H9 (cell line): ENCODE measurements around the gene SLC35A5. TPM values are rescaled to one million over a fixed set of nuclear protein-coding genes. Genes with fewer than 3 reads are reported as not detected.

ENCODE experiments used
- DNase-seq: peaks from one replicate; pipeline ENCODE4 v3.0.0-alpha.2; 2017
- H2AFZ ChIP-seq: one replicate; pipeline ENCODE4 v1.6.1; 2013; ENCODE audit warnings: mild to moderate bottlenecking, low read length, control low read depth, moderate library complexity
- H2AK5ac ChIP-seq: 2 replicates; pipeline ENCODE4 v1.6.1; 2013; ENCODE audit warnings: low read length, control low read depth, mixed read lengths; ENCODE audit not compliant: insufficient read length
- H2BK120ac ChIP-seq: one replicate; pipeline ENCODE4 v1.6.1; 2013; ENCODE audit warnings: low read depth, mild to moderate bottlenecking, low read length, control low read depth, inconsistent platforms; ENCODE audit not compliant: poor library complexity, severe bottlenecking
- H2BK12ac ChIP-seq: 2 replicates; pipeline ENCODE4 v1.6.1; 2013; ENCODE audit warnings: low read length, control low read depth, mixed read lengths, low read depth; ENCODE audit not compliant: insufficient read length
- H2BK15ac ChIP-seq: 2 replicates; pipeline ENCODE4 v1.6.1; 2013; ENCODE audit warnings: low read depth, low read length, control low read depth
- H2BK20ac ChIP-seq: one replicate; pipeline ENCODE4 v1.6.1; 2013; ENCODE audit warnings: low read depth, mild to moderate bottlenecking, low read length, control low read depth, inconsistent platforms; ENCODE audit not compliant: poor library complexity, severe bottlenecking
- H2BK5ac ChIP-seq: 2 replicates; pipeline ENCODE4 v1.6.1; 2013; ENCODE audit warnings: low read length, control low read depth, mixed read lengths; ENCODE audit not compliant: insufficient read length
- H3K14ac ChIP-seq: 2 replicates; pipeline ENCODE4 v1.6.1; 2013; ENCODE audit warnings: low read length, control low read depth; ENCODE audit not compliant: insufficient read depth
- H3K18ac ChIP-seq: 2 replicates; pipeline ENCODE4 v1.6.1; 2013; ENCODE audit warnings: low read depth, mild to moderate bottlenecking, mixed read lengths, low read length, control low read depth; ENCODE audit not compliant: insufficient read length
- H3K23ac ChIP-seq: 2 replicates; pipeline ENCODE4 v1.6.1; 2013; ENCODE audit warnings: low read length, control low read depth, mixed read lengths, low read depth; ENCODE audit not compliant: insufficient read length
- H3K23me2 ChIP-seq: 2 replicates; pipeline ENCODE4 v1.6.1; 2013; ENCODE audit warnings: low read depth, mild to moderate bottlenecking, mixed read lengths, low read length, control low read depth; ENCODE audit not compliant: insufficient read length, poor library complexity, severe bottlenecking
- H3K27ac ChIP-seq: 2 replicates; pipeline ENCODE4 v1.5.1; 2013; ENCODE audit warnings: low read length, control low read depth, mixed read lengths, low read depth; ENCODE audit not compliant: insufficient read length
- H3K27me3 ChIP-seq: 2 replicates; pipeline ENCODE4 v1.6.1; 2013; ENCODE audit warnings: low read length, control low read depth, inconsistent platforms; ENCODE audit not compliant: insufficient read depth
- H3K4ac ChIP-seq: 2 replicates; pipeline ENCODE4 v1.6.1; 2013; ENCODE audit warnings: low read depth, mild to moderate bottlenecking, control low read depth, inconsistent platforms, low read length, moderate library complexity
- H3K4me1 ChIP-seq: 2 replicates; pipeline ENCODE4 v1.6.1; 2013; ENCODE audit warnings: low read length, control low read depth, inconsistent platforms; ENCODE audit not compliant: insufficient read depth
- H3K4me2 ChIP-seq: 2 replicates; pipeline ENCODE4 v1.6.1; 2013; ENCODE audit warnings: low read length, control low read depth, mixed read lengths; ENCODE audit not compliant: insufficient read length, insufficient read depth
- H3K56ac ChIP-seq: 2 replicates; pipeline ENCODE4 v1.6.1; 2013; ENCODE audit warnings: low read depth, mild to moderate bottlenecking, mixed read lengths, low read length, control low read depth; ENCODE audit not compliant: insufficient read length
- H3K79me1 ChIP-seq: 2 replicates; pipeline ENCODE4 v1.6.1; 2013; ENCODE audit warnings: low read depth, mild to moderate bottlenecking, moderate library complexity, low read length, control low read depth, inconsistent platforms; ENCODE audit not compliant: insufficient read depth, poor library complexity, severe bottlenecking
- H3K79me2 ChIP-seq: 2 replicates; pipeline ENCODE4 v1.6.1; 2013; ENCODE audit warnings: low read length, control low read depth, inconsistent platforms; ENCODE audit not compliant: insufficient read depth
- H3K9ac ChIP-seq: 2 replicates; pipeline ENCODE4 v1.6.1; 2013; ENCODE audit warnings: low read length, control low read depth, mixed read lengths; ENCODE audit not compliant: insufficient read length; ENCODE audit errors: extremely low read depth
- H3K9me3 ChIP-seq: one replicate; pipeline ENCODE4 v1.6.1; 2013; ENCODE audit warnings: low read depth, low read length, inconsistent platforms; ENCODE audit not compliant: control insufficient read depth
- H3T11ph ChIP-seq: one replicate; pipeline ENCODE4 v1.6.1; 2013; ENCODE audit warnings: mild to moderate bottlenecking, low read length, control low read depth, inconsistent platforms
- H4K20me1 ChIP-seq: one replicate; pipeline ENCODE4 v1.6.1; 2013; ENCODE audit not compliant: control insufficient read depth, insufficient read length, insufficient read depth
- H4K5ac ChIP-seq: 2 replicates; pipeline ENCODE4 v1.6.1; 2013; ENCODE audit warnings: low read depth, mild to moderate bottlenecking, mixed read lengths, low read length, control low read depth; ENCODE audit not compliant: insufficient read length
- H4K8ac ChIP-seq: replicated peaks from 2 replicates; pipeline ENCODE4 v1.6.1; 2013; ENCODE audit warnings: low read length, control low read depth, mixed read lengths, low read depth; ENCODE audit not compliant: insufficient read length
- H4K91ac ChIP-seq: 2 replicates; pipeline ENCODE4 v1.6.1; 2013; ENCODE audit warnings: low read depth, mild to moderate bottlenecking, moderate library complexity, mixed read lengths, low read length, control low read depth; ENCODE audit not compliant: insufficient read length
- H3K27ac Mint-ChIP-seq, 3 experiments: 2 replicates in 2 of 3; 3 replicates in 1 of 3; pipeline ENCODE4 v1.8.0; 2020 to 2021; ENCODE audit warnings: mixed read lengths in 3 of 3, mild to moderate bottlenecking in 1 of 3, moderate library complexity in 1 of 3
- H3K27me3 Mint-ChIP-seq: 2 replicates; pipeline ENCODE4 v1.8.0; 2021; ENCODE audit warnings: low read depth, mild to moderate bottlenecking, moderate library complexity, mixed read lengths
- H3K36me3 Mint-ChIP-seq, 3 experiments: 2 replicates in 2 of 3; 3 replicates in 1 of 3; pipeline ENCODE4 v1.8.0; 2020 to 2021; ENCODE audit warnings: low read depth in 3 of 3, mixed read lengths in 3 of 3; ENCODE audit not compliant: insufficient read depth in 1 of 3
- H3K4me1 Mint-ChIP-seq, 2 experiments: 2 replicates each; pipeline ENCODE4 v1.8.0; 2020; ENCODE audit warnings: mixed read lengths in 2 of 2
- H3K4me3 Mint-ChIP-seq, 2 experiments: 2 replicates in 1 of 2; 3 replicates in 1 of 2; pipeline ENCODE4 v1.8.0; 2020 to 2021; ENCODE audit warnings: mild to moderate bottlenecking in 2 of 2, mixed read lengths in 2 of 2, moderate library complexity in 1 of 2
- H3K9me3 Mint-ChIP-seq, 2 experiments: 2 replicates in 1 of 2; 3 replicates in 1 of 2; pipeline ENCODE4 v1.8.0; 2020; ENCODE audit warnings: mild to moderate bottlenecking in 2 of 2, mixed read lengths in 2 of 2, moderate library complexity in 1 of 2
- CTCF ChIP-seq: fragments of 200-600 bp; sonication (generic); conservative IDR thresholded peaks from 3 replicates; pipeline ENCODE4 v1.8.0; 2021; ENCODE audit warnings: antibody characterized with exemption, mild to moderate bottlenecking
- WGBS: extraction: QIAGEN DNeasy Blood & Tissue Kit; methylation state at CpG from one replicate; pipeline ENCODE4 v1.1.7; 2013; ENCODE audit warnings: missing lambda C conversion rate, low lambda C conversion rate, mixed read lengths; ENCODE audit not compliant: insufficient read length; ENCODE audit errors: extremely low coverage; 5-methylcytosine and 5-hydroxymethylcytosine counted together
- total RNA-seq: library from RNA; stranded (reverse); gene quantifications from 2 replicates; pipeline ENCODE4 v1.2.1, GENCODE V29; 2021

Gene SLC35A5
- total RNA-seq, 1 experiment from 2014 or later: 40.0 TPM

- Histone ChIP-seq H3K4me2 (no peak overlapping the region), H3K9ac (no peak overlapping the region), H3K14ac (no peak overlapping the region), H3K9me3 (no peaks in the 10 kb centered on the region), H2AK5ac (no peak overlapping the region), H3K23me2 (no peaks in the 10 kb centered on the region), H3K18ac (no peak overlapping the region), H2BK5ac (no peak overlapping the region), H3K27me3 (no peaks in the 10 kb centered on the region), H4K91ac (no peak overlapping the region), H2BK120ac (no peak overlapping the region), H3K4ac (no peak overlapping the region), H2AFZ (no peak overlapping the region), H3K79me2 (no peaks in the 10 kb centered on the region), H3K79me1 (no peaks in the 10 kb centered on the region), H4K8ac (no peak overlapping the region), H2BK12ac (no peak overlapping the region), H2BK15ac (no peak overlapping the region), H3K4me1 (0 out of 2 replicates have a peak, but pooled peaks cover 3% of the 10 kb centered on the region), H4K20me1 (no peaks in the 10 kb centered on the region), H4K5ac (no peak overlapping the region), H3K27ac (no peak overlapping the region), H3T11ph (no peak overlapping the region), H3K56ac (no peak overlapping the region), H2BK20ac (no peak overlapping the region), H3K23ac (no peak overlapping the region)
- no peak for TF ChIP-seq CTCF
- Mint-ChIP-seq H3K9me3 (no peaks in the 10 kb centered on the region), H3K36me3 (no peaks in the 10 kb centered on the region), H3K27me3 (no peaks in the 10 kb centered on the region), H3K4me1 (peaks cover 7 to 9% of the 10 kb centered on the region in 2 experiments), H3K27ac (peak overlapping the region in 1 of 3 experiments; percentile 13; a peak in 1 of 7 replicates), H3K4me3 (no peak overlapping the region)
- no peak for DNase-seq
- 100% methylated on average over 2 of the region's 3 CpGs for WGBS
Measured at GRCh38 chr3:112610121-112610520, 48.3 kb downstream of the SLC35A5 start.
